Activated CD8-positive, alpha-beta memory T cell treated with anti-CD3 and anti-CD28 coated beads, Interleukin-2, amount 10 ng/mL, durations not matched to agents 7 days and 5 days (primary cell): ENCODE data around the gene NFASC. TPM values are rescaled to one million over a fixed set of nuclear protein-coding genes. Genes with fewer than 3 reads are reported as not detected.

ENCODE experiments used
- ATAC-seq: fragments of 150-1000 bp; cut with Tn5 transposase; one replicate; pipeline ENCODE4 v1.10.0; 2021; ENCODE audit warnings: moderate library complexity
- CTCF ChIA-PET: fragments of 350-600 bp; sonication (Branson Sonifier 250); formaldehyde crosslinking; loops from one replicate; lab custom pipeline; 2021; ENCODE audit warnings: antibody characterized with exemption; lab: Charles Lee
- DNase-seq: peaks from one replicate; pipeline ENCODE4 v3.0.0-alpha.2; 2020
- H3K27ac Mint-ChIP-seq: one replicate; pipeline ENCODE4 v1.8.0; 2021; ENCODE audit warnings: mild to moderate bottlenecking, mixed read lengths
- H3K27me3 Mint-ChIP-seq: one replicate; pipeline ENCODE4 v1.8.0; 2021; ENCODE audit warnings: mixed read lengths
- H3K36me3 Mint-ChIP-seq: one replicate; pipeline ENCODE4 v1.8.0; 2021; ENCODE audit warnings: mild to moderate bottlenecking, mixed read lengths
- H3K4me1 Mint-ChIP-seq: one replicate; pipeline ENCODE4 v1.8.0; 2021; ENCODE audit warnings: mixed read lengths
- H3K4me3 Mint-ChIP-seq: one replicate; pipeline ENCODE4 v1.8.0; 2021; ENCODE audit warnings: mild to moderate bottlenecking, moderate library complexity, mixed read lengths
- H3K9me3 Mint-ChIP-seq: one replicate; pipeline ENCODE4 v1.8.0; 2022; ENCODE audit warnings: low read depth, mixed read lengths
- total RNA-seq, 2 experiments: library from RNA; stranded (reverse); gene quantifications; one replicate each; pipeline ENCODE4 v1.2.3, GENCODE V29; 2021

NFASC gene
- total RNA-seq, 2 experiments from 2014 or later = 0.14 to 0.23 TPM

GRCh38 chr1:204880906-204881305 is 10.2 kb downstream of the NFASC start:
- H3K36me3 Mint-ChIP-seq = no peaks in the 10 kb centered on the region
- H3K27ac Mint-ChIP-seq = no peak overlapping the region
- DNase-seq = no peak
- H3K4me1 Mint-ChIP-seq = no peaks in the 10 kb centered on the region
- no peak overlapping the region for H3K4me3 Mint-ChIP-seq
- CTCF ChIA-PET = no interaction called here
- no peak for ATAC-seq
- peaks cover 31% of the 10 kb centered on the region for H3K27me3 Mint-ChIP-seq
- H3K9me3 Mint-ChIP-seq = no peaks in the 10 kb centered on the region

GRCh38 chr1:204882479-204882878 is 11.8 kb downstream of the NFASC start:
- Mint-ChIP-seq H3K27ac (no peak overlapping the region), H3K9me3 (no peaks in the 10 kb centered on the region), H3K27me3 (peaks cover 34% of the 10 kb centered on the region), H3K36me3 (no peaks in the 10 kb centered on the region), H3K4me1 (no peaks in the 10 kb centered on the region), H3K4me3 (no peak overlapping the region)
- ATAC-seq (no peak), DNase-seq (no peak)
- CTCF ChIA-PET = no interaction called here

GRCh38 chr1:204883405-204883804 is 12.7 kb downstream of the NFASC start:
- no peaks in the 10 kb centered on the region for H3K9me3 Mint-ChIP-seq
- CTCF ChIA-PET = no interaction called here
- ATAC-seq (no peak), DNase-seq (no peak)
- H3K4me3 Mint-ChIP-seq = no peak overlapping the region
- no peaks in the 10 kb centered on the region for H3K4me1 Mint-ChIP-seq
- peaks cover 33% of the 10 kb centered on the region for H3K27me3 Mint-ChIP-seq
- H3K27ac Mint-ChIP-seq = no peak overlapping the region
- no peaks in the 10 kb centered on the region for H3K36me3 Mint-ChIP-seq

- ATAC-seq = no peak
- H3K36me3 Mint-ChIP-seq = no peaks in the 10 kb centered on the region
- H3K27me3 Mint-ChIP-seq = peaks cover 35% of the 10 kb centered on the region
- no peaks in the 10 kb centered on the region for H3K4me1 Mint-ChIP-seq
- no peak overlapping the region for H3K4me3 Mint-ChIP-seq
- no peak for DNase-seq
- no peaks in the 10 kb centered on the region for H3K9me3 Mint-ChIP-seq
- no peak overlapping the region for H3K27ac Mint-ChIP-seq
- CTCF ChIA-PET = interaction anchor here (1.3 kb wide), 1 partner anchor 78 kb away, joined by 3 read pairs; no protein-coding TSS in a partner anchor
Observed at GRCh38 chr1:204885288-204885711, 14.6 kb downstream of the NFASC start.

- DNase-seq (no peak), ATAC-seq (no peak)
- H3K27ac Mint-ChIP-seq = no peak overlapping the region
- no peaks in the 10 kb centered on the region for H3K36me3 Mint-ChIP-seq
- H3K9me3 Mint-ChIP-seq = no peaks in the 10 kb centered on the region
- no peak overlapping the region for H3K4me3 Mint-ChIP-seq
- no peaks in the 10 kb centered on the region for H3K4me1 Mint-ChIP-seq
- CTCF ChIA-PET = interaction anchor here (1.3 kb wide), 1 partner anchor 79 kb away, joined by 3 read pairs; no protein-coding TSS in a partner anchor
- H3K27me3 Mint-ChIP-seq = peaks cover 33% of the 10 kb centered on the region
Observed at GRCh38 chr1:204885790-204886189, 15.1 kb downstream of the NFASC start.

- CTCF ChIA-PET = interaction anchor here (1.7 kb wide), 1 partner anchor 175 kb away, joined by 3 read pairs; no protein-coding TSS in a partner anchor
- Mint-ChIP-seq H3K27ac (no peak overlapping the region), H3K9me3 (no peaks in the 10 kb centered on the region), H3K36me3 (no peaks in the 10 kb centered on the region), H3K4me3 (no peak overlapping the region), H3K27me3 (peaks cover 35% of the 10 kb centered on the region), H3K4me1 (no peaks in the 10 kb centered on the region)
- DNase-seq (no peak), ATAC-seq (no peak)
Observed at GRCh38 chr1:204887846-204888245, 17.2 kb downstream of the NFASC start.

GRCh38 chr1:204888294-204888693 is 17.6 kb downstream of the NFASC start:
- Mint-ChIP-seq H3K27ac (no peak overlapping the region), H3K4me1 (no peaks in the 10 kb centered on the region), H3K27me3 (peaks cover 40% of the 10 kb centered on the region), H3K4me3 (no peak overlapping the region), H3K36me3 (no peaks in the 10 kb centered on the region), H3K9me3 (no peaks in the 10 kb centered on the region)
- no peak for DNase-seq
- ATAC-seq = no peak
- CTCF ChIA-PET = interaction anchor here (1.7 kb wide), 1 partner anchor 174 kb away, joined by 3 read pairs; no protein-coding TSS in a partner anchor

- peaks cover 46% of the 10 kb centered on the region for H3K27me3 Mint-ChIP-seq
- no peak for ATAC-seq
- no peak for DNase-seq
- no peaks in the 10 kb centered on the region for H3K4me1 Mint-ChIP-seq
- CTCF ChIA-PET = no interaction called here
- H3K4me3 Mint-ChIP-seq = no peak overlapping the region
- H3K27ac Mint-ChIP-seq = no peak overlapping the region
- H3K36me3 Mint-ChIP-seq = no peaks in the 10 kb centered on the region
- no peaks in the 10 kb centered on the region for H3K9me3 Mint-ChIP-seq
Observed at GRCh38 chr1:204889681-204890383, 19.2 kb downstream of the NFASC start.

GRCh38 chr1:204891860-204892259 is 21.2 kb downstream of the NFASC start:
- DNase-seq = no peak
- Mint-ChIP-seq H3K4me1 (no peaks in the 10 kb centered on the region), H3K36me3 (no peaks in the 10 kb centered on the region), H3K4me3 (no peak overlapping the region), H3K27me3 (peaks cover 54% of the 10 kb centered on the region), H3K27ac (no peak overlapping the region), H3K9me3 (no peaks in the 10 kb centered on the region)
- CTCF ChIA-PET = no interaction called here
- no peak for ATAC-seq

GRCh38 chr1:204894031-204894430 is 23.4 kb downstream of the NFASC start:
- Mint-ChIP-seq H3K27ac (no peak overlapping the region), H3K4me3 (no peak overlapping the region), H3K9me3 (no peaks in the 10 kb centered on the region), H3K4me1 (no peaks in the 10 kb centered on the region), H3K36me3 (no peaks in the 10 kb centered on the region), H3K27me3 (peaks cover 52% of the 10 kb centered on the region)
- no peak for DNase-seq
- CTCF ChIA-PET = no interaction called here
- ATAC-seq = no peak

GRCh38 chr1:204894606-204895005 is 23.9 kb downstream of the NFASC start:
- Mint-ChIP-seq H3K4me1 (no peaks in the 10 kb centered on the region), H3K9me3 (no peaks in the 10 kb centered on the region), H3K4me3 (no peak overlapping the region), H3K27ac (no peak overlapping the region), H3K27me3 (peaks cover 51% of the 10 kb centered on the region), H3K36me3 (no peaks in the 10 kb centered on the region)
- ATAC-seq = no peak
- DNase-seq = no peak
- CTCF ChIA-PET = no interaction called here

GRCh38 chr1:204896023-204896422 is 25.4 kb downstream of the NFASC start:
- no peak overlapping the region for H3K4me3 Mint-ChIP-seq
- CTCF ChIA-PET = no interaction called here
- no peaks in the 10 kb centered on the region for H3K9me3 Mint-ChIP-seq
- no peak overlapping the region for H3K27ac Mint-ChIP-seq
- DNase-seq (no peak), ATAC-seq (no peak)
- peaks cover 56% of the 10 kb centered on the region for H3K27me3 Mint-ChIP-seq
- no peaks in the 10 kb centered on the region for H3K4me1 Mint-ChIP-seq
- no peaks in the 10 kb centered on the region for H3K36me3 Mint-ChIP-seq

GRCh38 chr1:204896787-204897469 is 26.3 kb downstream of the NFASC start:
- no peak overlapping the region for H3K27ac Mint-ChIP-seq

GRCh38 chr1:204900721-204901120 is 30.1 kb downstream of the NFASC start:
- Mint-ChIP-seq H3K9me3 (no peaks in the 10 kb centered on the region), H3K27ac (no peak overlapping the region), H3K4me3 (no peak overlapping the region), H3K36me3 (no peaks in the 10 kb centered on the region), H3K4me1 (no peaks in the 10 kb centered on the region), H3K27me3 (peaks cover 62% of the 10 kb centered on the region)
- CTCF ChIA-PET = no interaction called here
- ATAC-seq = no peak
- DNase-seq = no peak

More at GRCh38 chr1:204896787-204897469, 26.3 kb downstream of the NFASC start:
- no peaks in the 10 kb centered on the region for H3K9me3 Mint-ChIP-seq
- no peaks in the 10 kb centered on the region for H3K4me1 Mint-ChIP-seq
- no peak for ATAC-seq
- no peaks in the 10 kb centered on the region for H3K36me3 Mint-ChIP-seq
- CTCF ChIA-PET = interaction anchor here (1.1 kb wide), 1 partner anchor 65 kb away, joined by 3 read pairs; no protein-coding TSS in a partner anchor
- H3K4me3 Mint-ChIP-seq = no peak overlapping the region
- H3K27me3 Mint-ChIP-seq = peaks cover 64% of the 10 kb centered on the region
- DNase-seq = no peak
